Measurements from ENCODE around the gene HMX1.

Gene HMX1

GRCh38 chr4:8867624-8868320, 3.9 kb downstream of the HMX1 start:
- no peak for DNase-seq

GRCh38 chr4:8866828-8867623, 4.6 kb downstream of the HMX1 start:
- DNase-seq = no peak

- no peak for DNase-seq
Observed at GRCh38 chr4:8866421-8866820, 5.2 kb downstream of the HMX1 start.

- no peak for DNase-seq
Observed at GRCh38 chr4:8865681-8866310, 5.8 kb downstream of the HMX1 start.

GRCh38 chr4:8864912-8865680, 6.5 kb downstream of the HMX1 start:
- no peak for DNase-seq

GRCh38 chr4:8863686-8864682, 7.7 kb downstream of the HMX1 start:
- DNase-seq = no peak

- DNase-seq = no peak
Observed at GRCh38 chr4:8862800-8863685, 8.6 kb downstream of the HMX1 start.

GRCh38 chr4:8862334-8862733, 9.3 kb downstream of the HMX1 start:
- DNase-seq = no peak

- DNase-seq = no peak
Observed at GRCh38 chr4:8861576-8862295, 9.9 kb downstream of the HMX1 start.

- no peak for DNase-seq
Observed at GRCh38 chr4:8860892-8861575, 10.6 kb downstream of the HMX1 start.

- DNase-seq = no peak
Observed at GRCh38 chr4:8860096-8860891, 11.3 kb downstream of the HMX1 start.

GRCh38 chr4:8859550-8860095, 12.0 kb downstream of the HMX1 start:
- DNase-seq = no peak

- no peak for DNase-seq
Observed at GRCh38 chr4:8858701-8859210, 12.9 kb downstream of the HMX1 start.

- DNase-seq = no peak
Observed at GRCh38 chr4:8857766-8858700, 13.6 kb downstream of the HMX1 start.

GRCh38 chr4:8856835-8857621, 14.6 kb downstream of the HMX1 start:
- DNase-seq = no peak

- DNase-seq = no peak
Observed at GRCh38 chr4:8855818-8856245, 15.8 kb downstream of the HMX1 start.
